ENCODE measurements around the gene PPP1R26. TPM values are rescaled to one million over a fixed set of nuclear protein-coding genes. Genes with fewer than 3 reads are reported as not detected.
"Not testable (repeated sequence)": the region's sequence is repeated elsewhere in the genome, so short reads cannot be mapped to it uniquely, and the experiment has no call there.

Gene PPP1R26
- polyA plus RNA-seq, 4 donors, result 23.9 to 39.2 (median 31.1) TPM

- DNase-seq (ENCODE audit: low read depth in 4 of 4, low spot score in 2 of 4), result not testable (repeated sequence)
Observed at GRCh38 chr9:135535631-135536030, 56.0 kb downstream of the PPP1R26 start.

- DNase-seq (ENCODE audit: low read depth in 4 of 4, low spot score in 2 of 4), result no peak
Observed at GRCh38 chr9:135536216-135536615, 56.6 kb downstream of the PPP1R26 start.

Other genes with a start within 250 kb of the PPP1R26 start
- gene MRPS2, start 20.9 kb downstream of the PPP1R26 start, polyA plus RNA-seq (ENCODE audit: insufficient read length in 4 of 4), result 10 to 100 TPM; 43.9 to 62.1 (median 54.0) TPM
- under 1 TPM in 1 of 4 donors, not detected in 3; 0.22 TPM for gene LCN1, start 41.7 kb downstream of the PPP1R26 start, polyA plus RNA-seq (ENCODE audit: insufficient read length in 4 of 4)
- gene OBP2A, start 66.3 kb downstream of the PPP1R26 start, polyA plus RNA-seq (ENCODE audit: insufficient read length in 4 of 4), result under 1 TPM in 2 of 4 donors, not detected in 2; 0.21 to 0.70 TPM
- gene PAEP, start 82.0 kb downstream of the PPP1R26 start, polyA plus RNA-seq (ENCODE audit: insufficient read length in 4 of 4), result under 1 TPM in 3 of 4 donors, not detected in 1; 0.35 to 0.38 (median 0.35) TPM
- not detected for gene GLT6D1, start 159.8 kb downstream of the PPP1R26 start, polyA plus RNA-seq (ENCODE audit: insufficient read length in 4 of 4)
- not detected for gene LCN9, start 183.5 kb downstream of the PPP1R26 start, polyA plus RNA-seq (ENCODE audit: insufficient read length in 4 of 4)
- not detected for gene SOHLH1, start 219.7 kb downstream of the PPP1R26 start, polyA plus RNA-seq (ENCODE audit: insufficient read length in 4 of 4)
- gene KCNT1, start 222.4 kb downstream of the PPP1R26 start, polyA plus RNA-seq (ENCODE audit: insufficient read length in 4 of 4), result under 1 TPM; 0.06 to 0.38 (median 0.21) TPM

Data from left renal cortex interstitium (tissue), 4 donors.